GM20000 (cell line): ENCODE data around the gene SET.
A peak's percentile ranks its signal among the peaks of the same experiment; 100 is the strongest.

ENCODE experiments used
- DNase-seq: peaks from one replicate; pipeline ENCODE4 v3.0.0; 2012; ENCODE audit warnings: low spot score
- CTCF ChIP-seq: IDR thresholded peaks from 2 replicates; pipeline ENCODE4 v1.5.1; 2012; ENCODE audit warnings: mild to moderate bottlenecking, control low read depth; ENCODE audit errors: extremely low read depth, missing control alignments

SET gene

GRCh38 chr9:128729302-128729701 lies 40.3 kb downstream of the SET start:
- DNase-seq = no peak
- no peak for TF ChIP-seq CTCF

GRCh38 chr9:128729766-128730517 lies 40.9 kb downstream of the SET start:
- no peak for TF ChIP-seq CTCF
- no peak for DNase-seq

GRCh38 chr9:128731093-128731492 lies 42.1 kb downstream of the SET start:
- no peak for TF ChIP-seq CTCF
- no peak for DNase-seq

- no peak for DNase-seq
- TF ChIP-seq CTCF = no peak
Measured at GRCh38 chr9:128731691-128732090, 42.7 kb downstream of the SET start.

- TF ChIP-seq CTCF = no peak
- no peak for DNase-seq
Measured at GRCh38 chr9:128732576-128732975, 43.6 kb downstream of the SET start.

GRCh38 chr9:128733256-128733655 lies 44.2 kb downstream of the SET start:
- peak; percentile 41 for TF ChIP-seq CTCF
- peak; percentile 54 for DNase-seq

- DNase-seq = no peak
Measured at GRCh38 chr9:128735373-128735772, 46.4 kb downstream of the SET start.

More at GRCh38 chr9:128735373-128735772, 46.4 kb downstream of the SET start:
- no peak for TF ChIP-seq CTCF
